GM21423 (cell line): ENCODE measurements around the gene SMTNL2.
"Not testable (repeated sequence)": the region's sequence is repeated elsewhere in the genome, so short reads cannot be mapped to it uniquely, and the experiment has no call there.

Experiments
- ATAC-seq: cut with Tn5 transposase; IDR thresholded peaks from one replicate; pipeline ENCODE4 v1.9.1; 2021; ENCODE audit warnings: mild to moderate bottlenecking, moderate library complexity; ENCODE audit not compliant: unreplicated experiment

Gene SMTNL2

DNA sequence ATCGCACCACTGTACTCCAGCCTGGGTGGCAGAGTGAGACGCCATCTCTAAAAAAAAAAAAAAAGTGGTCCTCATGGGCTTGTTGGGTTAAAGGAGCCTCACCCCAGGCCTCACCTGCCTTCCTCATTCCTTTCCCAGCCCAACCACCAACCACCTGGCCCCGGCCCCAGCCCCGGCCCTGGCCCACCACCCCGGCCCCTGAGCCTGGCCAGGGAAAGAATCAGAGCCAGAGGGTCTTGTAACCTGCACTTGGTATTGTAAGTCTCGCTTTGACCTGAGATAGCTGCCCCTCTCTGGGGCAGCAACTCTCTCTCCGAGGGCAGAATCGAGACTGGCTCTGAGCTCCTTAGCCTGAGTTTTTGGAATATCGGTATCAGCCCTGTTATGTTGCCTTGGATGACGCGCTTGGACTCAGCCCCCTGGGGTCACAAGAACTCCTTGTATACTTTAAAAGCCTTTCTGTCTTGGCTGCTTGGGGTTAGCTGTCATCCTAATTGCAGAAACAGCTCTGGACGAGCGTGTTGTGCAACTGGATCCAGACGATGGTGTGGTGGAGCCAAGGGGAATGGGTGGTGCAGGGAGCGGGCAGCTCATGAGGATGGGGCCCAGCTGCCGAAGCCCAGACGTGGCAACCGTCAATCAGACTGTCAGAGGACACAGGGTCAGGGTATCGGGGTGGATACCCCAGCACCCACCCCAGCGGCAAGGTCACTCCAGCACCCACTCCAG lies 14.6 kb downstream of the SMTNL2 start:
- no peak for ATAC-seq

GRCh38 chr17:4599505-4600281 lies 15.4 kb downstream of the SMTNL2 start:
- no peak for ATAC-seq

- ATAC-seq = no peak
Observed at GRCh38 chr17:4600563-4600962, 16.2 kb downstream of the SMTNL2 start.

GRCh38 chr17:4601326-4601725 lies 17.0 kb downstream of the SMTNL2 start:
- ATAC-seq = no peak

- no peak for ATAC-seq
Observed at GRCh38 chr17:4602041-4602440, 17.7 kb downstream of the SMTNL2 start.

- ATAC-seq = no peak
Observed at GRCh38 chr17:4604111-4604644, 19.8 kb downstream of the SMTNL2 start.

- not testable (repeated sequence) for ATAC-seq
Observed at GRCh38 chr17:4604736-4605135, 20.4 kb downstream of the SMTNL2 start.

- ATAC-seq = no peak
Observed at GRCh38 chr17:4605826-4606225, 21.5 kb downstream of the SMTNL2 start.

DNA sequence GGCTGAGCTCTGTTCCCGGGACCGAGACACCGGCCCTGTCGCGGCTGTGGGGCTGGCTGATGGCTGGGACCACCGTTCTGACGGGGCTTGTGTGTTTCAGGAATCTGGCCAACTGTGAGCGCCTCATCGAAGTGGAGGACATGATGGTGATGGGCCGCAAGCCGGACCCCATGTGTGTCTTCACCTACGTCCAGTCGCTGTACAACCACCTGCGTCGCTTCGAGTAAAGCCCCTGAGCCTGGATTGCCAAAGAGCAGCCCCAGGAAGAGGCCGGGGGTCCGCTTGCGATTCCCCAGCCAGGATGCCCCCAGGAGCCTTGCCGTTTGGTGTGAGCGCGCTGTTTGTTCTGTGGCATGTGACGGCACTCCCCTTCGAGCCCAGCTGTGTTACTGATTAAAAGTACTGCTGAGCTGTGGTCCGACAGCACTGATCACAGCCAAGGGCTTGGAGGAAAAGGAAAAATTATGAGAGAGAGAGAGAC lies 23.0 kb downstream of the SMTNL2 start:
- ATAC-seq = no peak

DNA sequence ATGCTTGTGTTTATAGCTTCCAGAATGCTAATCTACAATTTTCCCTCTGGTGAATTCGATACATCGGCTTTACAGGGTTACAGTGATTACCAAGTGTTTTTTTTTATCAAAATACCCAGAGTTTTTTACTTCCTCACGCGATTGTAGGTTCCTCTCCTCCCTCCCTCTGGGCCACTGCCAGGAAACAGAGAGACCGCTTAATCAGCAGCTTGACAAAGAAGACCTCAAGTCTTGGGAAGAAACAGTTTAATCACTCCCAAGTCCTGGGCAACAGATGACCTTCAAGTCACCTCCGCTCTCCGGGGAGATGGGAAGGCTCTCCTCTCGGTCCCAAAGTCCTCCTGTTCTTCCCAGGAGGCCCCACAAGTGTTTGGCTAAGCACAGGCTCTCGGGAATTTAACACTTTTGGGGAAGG lies 23.5 kb downstream of the SMTNL2 start:
- ATAC-seq = no peak

DNA sequence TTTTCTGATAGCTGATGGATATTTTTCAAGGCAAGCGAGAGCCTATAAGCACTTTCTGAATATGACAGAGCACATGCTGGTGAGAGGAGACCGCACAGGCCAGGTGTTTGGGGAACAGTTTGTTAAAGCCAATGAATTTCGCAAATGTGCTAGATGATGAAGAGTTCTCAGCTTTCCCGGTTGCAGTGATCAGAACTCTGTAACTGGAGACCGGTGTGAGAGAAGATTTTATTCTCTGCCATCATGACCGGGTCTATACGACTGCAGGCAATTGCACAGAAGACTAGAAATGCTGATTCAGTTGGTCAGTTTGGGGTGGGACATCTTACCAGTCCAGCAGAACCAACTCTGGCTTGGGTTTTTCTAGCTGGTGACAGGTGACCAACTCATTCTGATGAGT lies 25.4 kb downstream of the SMTNL2 start:
- ATAC-seq = no peak

DNA sequence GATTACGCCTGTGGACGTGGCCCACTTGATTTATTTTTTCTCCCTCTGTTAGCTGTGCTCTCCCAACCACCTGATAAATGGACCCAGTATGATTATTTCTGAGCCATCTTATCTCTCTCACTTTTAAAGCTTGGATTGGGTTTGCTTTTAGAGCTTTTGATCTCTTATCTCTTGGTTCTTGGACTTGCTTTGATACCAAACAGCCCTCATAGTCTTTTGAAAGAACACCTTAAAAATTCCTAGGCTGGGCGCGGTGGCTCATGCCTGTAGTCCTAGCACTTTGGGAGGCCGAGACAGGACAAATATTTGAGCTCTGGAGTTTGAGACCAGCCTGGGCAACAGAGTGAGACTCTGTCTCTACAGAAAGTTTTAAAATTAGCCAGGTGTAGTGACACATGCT lies 25.8 kb downstream of the SMTNL2 start:
- ATAC-seq = no peak

DNA sequence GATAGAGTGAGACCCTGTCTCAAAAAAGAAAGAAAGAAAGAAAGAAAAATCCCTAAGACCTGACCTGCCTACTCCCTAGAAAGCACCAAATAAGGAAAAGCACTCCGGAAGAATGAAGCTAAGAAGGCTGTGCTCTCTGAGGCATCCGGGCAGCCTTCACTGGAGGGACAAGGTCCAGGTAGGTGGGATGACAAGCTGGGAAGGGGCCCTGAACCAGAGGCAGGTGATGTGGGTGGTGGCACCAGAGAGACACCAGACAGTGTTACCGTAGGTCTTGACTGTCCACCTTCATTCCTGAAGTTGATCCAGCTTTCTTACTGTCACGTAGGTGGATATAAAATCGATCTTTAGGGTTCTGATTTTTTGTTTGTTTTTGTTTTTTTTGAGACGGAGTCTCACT lies 26.3 kb downstream of the SMTNL2 start:
- no peak for ATAC-seq

GRCh38 chr17:4616476-4616875 lies 32.1 kb downstream of the SMTNL2 start:
- no peak for ATAC-seq

GRCh38 chr17:4617090-4617489 lies 32.8 kb downstream of the SMTNL2 start:
- ATAC-seq = no peak

DNA sequence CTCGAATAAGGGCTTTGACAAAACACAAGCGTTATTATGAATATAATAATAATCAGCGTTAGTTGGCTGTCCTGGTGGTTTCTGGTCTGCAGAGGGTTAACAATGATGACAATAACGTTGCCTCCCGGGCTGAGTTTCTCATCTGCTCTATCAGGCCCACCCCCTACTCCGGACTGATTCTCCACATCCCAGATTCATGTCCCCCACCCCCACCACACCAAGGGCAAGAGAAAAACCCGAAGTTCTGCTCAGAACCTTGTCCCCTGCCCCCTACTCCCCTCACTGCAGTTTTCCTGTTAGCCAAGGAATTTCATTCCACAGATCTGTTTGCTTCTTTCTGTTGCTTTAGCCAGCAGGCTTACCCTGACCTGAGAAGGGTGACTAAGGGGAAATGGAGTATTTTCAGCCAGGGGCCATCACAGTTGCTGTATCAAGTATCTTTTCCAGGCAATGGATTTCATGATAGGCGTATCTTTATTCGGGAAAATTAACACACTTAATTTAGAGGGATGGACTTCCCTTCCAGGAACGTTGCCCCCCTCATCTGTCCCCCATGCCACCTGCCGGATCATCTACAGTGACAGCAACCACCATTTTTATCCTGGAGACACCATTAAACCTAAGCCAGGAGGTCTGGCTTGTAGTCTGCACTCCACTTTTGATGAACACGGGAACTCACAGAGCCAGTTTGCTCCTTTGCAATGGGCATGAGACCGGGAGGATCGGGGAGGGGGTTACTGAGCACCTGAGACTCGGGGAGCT lies 33.4 kb downstream of the SMTNL2 start:
- no peak for ATAC-seq

DNA sequence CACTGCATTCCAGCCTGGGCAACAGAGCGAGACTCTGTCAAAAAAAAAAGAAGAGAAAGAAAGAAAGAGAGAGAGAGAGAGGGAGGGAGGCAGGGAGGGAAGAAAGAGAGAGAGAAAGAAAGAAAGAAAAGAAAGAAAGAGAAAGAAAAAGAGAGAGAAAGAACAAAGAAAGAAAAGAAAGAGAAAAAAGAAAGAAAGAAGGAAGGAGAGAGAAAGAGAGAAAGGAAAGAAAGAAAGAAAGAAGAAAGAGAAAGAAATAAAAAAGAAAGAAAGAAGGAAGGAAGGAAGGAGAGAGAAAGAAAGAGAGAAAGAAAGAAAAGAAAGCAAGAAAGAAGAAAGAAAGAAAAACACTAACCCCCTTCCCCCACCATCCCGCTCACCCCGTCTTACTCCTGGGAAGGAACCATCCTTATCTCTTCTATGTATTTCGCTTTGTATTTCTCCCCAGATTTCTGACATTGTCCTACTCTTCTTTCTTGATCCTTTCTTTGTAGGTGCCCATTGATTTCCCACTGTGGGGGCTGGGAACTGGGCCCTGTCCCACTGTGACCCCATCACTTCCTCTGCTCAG lies 36.3 kb downstream of the SMTNL2 start:
- ATAC-seq = no peak

- ATAC-seq = no peak
Observed at GRCh38 chr17:4622375-4622774, 38.0 kb downstream of the SMTNL2 start.

DNA sequence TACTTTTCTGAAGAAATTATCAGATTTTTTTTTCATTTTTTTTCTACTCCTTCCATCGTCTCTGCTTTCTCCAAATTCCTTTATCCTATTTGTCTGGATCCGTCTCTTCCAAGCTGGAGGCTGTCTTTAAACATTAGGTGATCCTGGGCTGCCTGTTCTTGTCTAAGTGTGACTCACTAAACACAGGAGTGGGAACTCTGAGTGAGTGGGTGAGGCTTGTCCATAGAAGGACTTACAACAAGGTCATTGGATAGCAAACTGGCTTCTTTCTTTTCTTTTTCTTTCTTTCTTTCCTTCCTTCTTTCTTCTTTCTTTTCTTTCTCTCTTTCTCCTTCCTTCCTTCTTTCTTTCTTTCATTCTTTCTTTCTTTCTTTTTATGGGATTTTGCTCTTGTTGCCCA lies 38.9 kb downstream of the SMTNL2 start:
- ATAC-seq = no peak

DNA sequence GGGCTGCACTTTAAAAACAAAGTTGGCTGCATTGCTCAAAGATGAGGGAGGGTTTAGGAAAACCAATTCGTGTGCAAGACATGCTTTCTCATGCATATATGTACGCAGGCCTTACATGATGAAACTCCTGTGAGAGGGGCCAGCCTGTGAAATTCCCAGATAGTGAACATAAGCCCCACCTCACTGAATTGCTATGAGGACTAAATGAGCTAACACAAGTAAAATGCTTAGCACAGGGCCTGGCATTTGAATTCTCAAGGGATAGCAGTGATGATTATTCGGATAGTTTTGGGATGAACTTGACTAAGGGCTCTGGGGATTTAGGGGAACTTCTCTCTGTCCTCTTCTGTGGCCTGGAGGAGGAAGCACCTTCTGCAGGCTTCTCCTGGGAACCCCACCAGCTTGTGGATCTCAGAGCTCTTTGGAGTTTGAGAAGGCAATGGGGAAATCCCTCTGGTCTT lies 40.2 kb downstream of the SMTNL2 start:
- not testable (repeated sequence) for ATAC-seq

GRCh38 chr17:4625181-4625617 lies 40.9 kb downstream of the SMTNL2 start:
- ATAC-seq = no peak
